GM19351 (cell line): ENCODE data around the gene NEMP2.

Experiments
- ATAC-seq: cut with Tn5 transposase; IDR thresholded peaks from one replicate; pipeline ENCODE4 v1.9.1; 2021; ENCODE audit warnings: mild to moderate bottlenecking, moderate library complexity; ENCODE audit not compliant: unreplicated experiment

Gene NEMP2

GRCh38 chr2:190458352-190459107 lies 76.0 kb downstream of the NEMP2 start:
- no peak for ATAC-seq

GRCh38 chr2:190457256-190457655 lies 77.3 kb downstream of the NEMP2 start:
- ATAC-seq: no peak

DNA sequence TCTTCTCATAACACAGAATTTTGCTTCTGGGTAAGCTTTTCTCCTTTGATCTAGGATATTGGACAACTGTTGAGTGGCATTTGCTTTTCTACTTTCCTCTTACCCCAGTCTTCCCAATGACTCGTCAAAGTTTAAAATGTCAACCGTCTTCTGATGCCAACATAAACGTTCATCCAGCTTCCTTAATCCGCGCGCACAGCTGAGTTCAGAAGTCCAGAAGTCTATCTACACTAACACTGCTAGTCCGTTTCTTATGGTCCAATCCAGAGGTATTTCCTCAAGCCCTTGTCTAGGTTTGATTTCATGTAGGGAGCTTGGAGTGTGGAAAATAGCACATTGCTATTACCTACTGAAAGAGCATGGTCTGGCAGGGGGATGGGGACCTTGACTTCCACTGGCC lies 77.7 kb downstream of the NEMP2 start:
- ATAC-seq: no peak

- no peak for ATAC-seq
These were observed 79.0 kb downstream of the NEMP2 start for GRCh38 chr2:190455358-190456095.

GRCh38 chr2:190454795-190455194 lies 79.7 kb downstream of the NEMP2 start:
- no peak for ATAC-seq
